22Rv1 (cell line): Measurements from ENCODE around the gene PTRHD1.

Experiments used
- ZFX ChIP-seq: fragments of 450-650 bp; IDR thresholded peaks from 2 replicates; pipeline ENCODE4 v1.6.1; 2017; ENCODE audit warnings: antibody characterized with exemption, borderline replicate concordance
- TF ChIP-seq, protein P1 (sequence below): fragments of 450-650 bp; IDR thresholded peaks from 2 replicates; pipeline ENCODE4 v1.5.1; 2017; ENCODE audit warnings: mild to moderate bottlenecking

- TF ChIP-seq, protein P1, sequence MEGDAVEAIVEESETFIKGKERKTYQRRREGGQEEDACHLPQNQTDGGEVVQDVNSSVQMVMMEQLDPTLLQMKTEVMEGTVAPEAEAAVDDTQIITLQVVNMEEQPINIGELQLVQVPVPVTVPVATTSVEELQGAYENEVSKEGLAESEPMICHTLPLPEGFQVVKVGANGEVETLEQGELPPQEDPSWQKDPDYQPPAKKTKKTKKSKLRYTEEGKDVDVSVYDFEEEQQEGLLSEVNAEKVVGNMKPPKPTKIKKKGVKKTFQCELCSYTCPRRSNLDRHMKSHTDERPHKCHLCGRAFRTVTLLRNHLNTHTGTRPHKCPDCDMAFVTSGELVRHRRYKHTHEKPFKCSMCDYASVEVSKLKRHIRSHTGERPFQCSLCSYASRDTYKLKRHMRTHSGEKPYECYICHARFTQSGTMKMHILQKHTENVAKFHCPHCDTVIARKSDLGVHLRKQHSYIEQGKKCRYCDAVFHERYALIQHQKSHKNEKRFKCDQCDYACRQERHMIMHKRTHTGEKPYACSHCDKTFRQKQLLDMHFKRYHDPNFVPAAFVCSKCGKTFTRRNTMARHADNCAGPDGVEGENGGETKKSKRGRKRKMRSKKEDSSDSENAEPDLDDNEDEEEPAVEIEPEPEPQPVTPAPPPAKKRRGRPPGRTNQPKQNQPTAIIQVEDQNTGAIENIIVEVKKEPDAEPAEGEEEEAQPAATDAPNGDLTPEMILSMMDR: no peak
- TF ChIP-seq ZFX: no peak
Observed at GRCh38 chr2:24840164-24840869, 47.1 kb upstream of the PTRHD1 start.
